Left kidney (tissue), 2 donors: Measurements from ENCODE around the gene NOCT. TPM values are rescaled to one million over a fixed set of nuclear protein-coding genes. Genes with fewer than 3 reads are reported as not detected.
"Not testable (repeated sequence)": the region's sequence is repeated elsewhere in the genome, so short reads cannot be mapped to it uniquely, and the experiment has no call there.

ENCODE experiments used
- DNase-seq: peaks from one replicate; pipeline ENCODE4 v3.0.0-alpha.2; 2013
- polyA plus RNA-seq: library from polyadenylated mRNA; unstranded; fragments of 120-200 nt; gene quantifications from one replicate; pipeline ENCODE4 v1.2.1, GENCODE V29; 2013; ENCODE audit not compliant: insufficient read length

Gene NOCT
- polyA plus RNA-seq, 1 donor: 8.8 TPM

DNA sequence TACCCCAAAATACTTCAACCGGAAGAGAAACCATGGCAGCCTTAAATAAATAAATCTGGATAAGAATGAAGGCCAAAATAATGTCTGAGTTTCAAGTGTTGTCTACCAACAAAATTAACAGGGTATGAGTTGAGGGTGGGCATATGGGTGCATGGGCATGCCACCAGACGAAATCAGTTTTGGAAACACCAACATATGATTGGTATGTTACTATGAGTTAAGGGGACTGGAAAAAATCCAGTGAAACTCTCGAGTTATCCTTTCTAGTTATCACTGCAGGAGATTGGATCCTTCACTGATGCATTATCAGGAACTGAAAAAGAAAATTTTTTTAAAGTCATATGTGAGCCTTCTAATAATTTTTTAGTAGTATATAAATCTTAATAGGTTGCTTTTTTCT, 32.4 kb downstream of the NOCT start:
- no peak for DNase-seq

GRCh38 chr4:139050446-139050845, 34.9 kb downstream of the NOCT start:
- no peak for DNase-seq

GRCh38 chr4:139053909-139054308, 38.3 kb downstream of the NOCT start:
- DNase-seq: no peak

GRCh38 chr4:139054791-139055505, 39.4 kb downstream of the NOCT start:
- no peak for DNase-seq

DNA sequence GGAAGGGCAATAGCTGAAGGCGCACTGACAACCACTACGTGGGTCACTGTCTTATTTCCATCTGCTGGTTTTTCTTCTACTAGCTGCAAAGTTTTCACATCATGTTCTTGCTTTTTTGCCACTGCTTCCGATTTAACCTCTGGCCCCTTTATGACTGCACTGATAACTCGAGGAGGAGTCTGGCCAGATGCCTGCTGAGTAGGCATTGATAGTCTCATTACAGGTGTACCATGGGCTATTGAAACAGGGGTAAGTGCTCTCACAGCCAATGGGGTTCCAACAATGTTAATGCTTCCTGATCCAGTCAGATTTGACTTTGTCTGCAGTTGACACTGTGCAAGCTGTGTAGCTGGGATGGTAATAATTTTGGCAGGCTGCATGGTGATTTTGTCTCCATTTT, 43.4 kb downstream of the NOCT start:
- not testable (repeated sequence) for DNase-seq

GRCh38 chr4:139060591-139060990, 45.0 kb downstream of the NOCT start:
- DNase-seq: no peak

DNA sequence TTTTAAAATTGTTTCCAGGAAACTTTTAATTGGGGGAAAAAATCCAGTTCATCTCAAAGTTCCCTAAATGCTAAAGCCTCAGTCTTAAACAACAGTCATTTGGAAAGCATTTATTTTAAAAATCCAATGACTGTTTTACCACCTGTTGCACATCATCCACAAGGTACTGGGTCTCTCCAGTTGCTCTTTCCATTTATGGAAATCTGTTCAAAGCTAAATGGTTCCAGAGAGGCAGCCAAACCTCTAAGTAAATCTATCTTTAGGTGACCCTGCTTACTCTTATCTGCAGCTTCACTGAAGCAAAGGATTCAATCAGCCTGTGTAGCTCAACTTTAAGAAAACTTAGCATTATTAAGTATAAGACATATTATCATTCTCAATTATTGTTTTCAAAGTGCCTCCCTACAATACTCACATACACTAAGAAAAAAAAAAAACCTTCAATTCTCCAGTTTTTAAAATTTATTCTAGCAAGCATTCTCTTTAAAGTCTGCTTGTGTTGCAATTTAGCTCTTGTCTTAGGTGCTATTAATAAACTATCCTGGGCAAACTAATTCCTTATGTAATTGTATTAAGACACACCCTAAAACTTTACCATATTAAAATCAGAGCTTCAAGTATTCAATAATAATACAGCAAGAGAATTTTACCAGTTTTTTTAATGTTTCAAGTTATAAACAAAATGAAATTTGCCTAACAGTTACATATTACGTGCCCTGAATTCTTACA, 60.6 kb downstream of the NOCT start:
- no peak for DNase-seq

DNA sequence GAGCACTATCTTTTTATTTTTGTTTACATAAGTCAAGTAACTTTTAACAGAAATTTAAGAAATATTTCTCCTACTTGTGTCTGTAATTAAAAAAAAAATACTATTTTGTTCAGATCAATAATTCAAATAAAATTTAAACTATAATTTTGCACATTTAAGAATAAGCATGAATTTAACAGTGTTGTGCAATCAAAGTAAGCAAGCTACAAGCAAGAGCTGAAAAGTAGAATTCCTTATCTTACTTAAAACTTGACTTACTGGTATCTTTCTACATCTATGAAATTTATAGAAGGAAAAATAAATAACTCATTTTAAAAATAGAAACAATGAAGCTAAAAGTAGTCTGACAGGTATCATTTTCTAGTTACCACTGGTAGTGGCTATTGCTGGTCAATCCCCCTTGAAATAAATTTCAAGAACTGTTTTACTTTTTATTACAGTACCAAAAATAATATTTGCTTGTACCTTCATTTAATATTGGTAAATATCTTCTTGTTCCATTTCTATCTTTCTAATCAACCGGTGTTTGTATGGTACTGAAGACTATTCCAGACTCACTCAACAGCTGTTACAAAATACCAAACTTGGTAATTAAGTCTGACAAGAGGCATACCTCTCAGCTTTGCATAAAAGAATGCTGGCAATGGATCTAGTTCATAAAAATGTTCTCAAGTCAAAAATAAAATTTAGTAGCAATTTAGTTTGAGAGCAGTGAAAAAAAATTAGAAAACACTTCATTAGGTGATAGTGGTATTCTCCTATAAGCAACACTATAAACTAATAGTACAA, 62.2 kb downstream of the NOCT start:
- no peak for DNase-seq

- no peak for DNase-seq
These were observed 63.3 kb downstream of the NOCT start for GRCh38 chr4:139078926-139079325.

DNA sequence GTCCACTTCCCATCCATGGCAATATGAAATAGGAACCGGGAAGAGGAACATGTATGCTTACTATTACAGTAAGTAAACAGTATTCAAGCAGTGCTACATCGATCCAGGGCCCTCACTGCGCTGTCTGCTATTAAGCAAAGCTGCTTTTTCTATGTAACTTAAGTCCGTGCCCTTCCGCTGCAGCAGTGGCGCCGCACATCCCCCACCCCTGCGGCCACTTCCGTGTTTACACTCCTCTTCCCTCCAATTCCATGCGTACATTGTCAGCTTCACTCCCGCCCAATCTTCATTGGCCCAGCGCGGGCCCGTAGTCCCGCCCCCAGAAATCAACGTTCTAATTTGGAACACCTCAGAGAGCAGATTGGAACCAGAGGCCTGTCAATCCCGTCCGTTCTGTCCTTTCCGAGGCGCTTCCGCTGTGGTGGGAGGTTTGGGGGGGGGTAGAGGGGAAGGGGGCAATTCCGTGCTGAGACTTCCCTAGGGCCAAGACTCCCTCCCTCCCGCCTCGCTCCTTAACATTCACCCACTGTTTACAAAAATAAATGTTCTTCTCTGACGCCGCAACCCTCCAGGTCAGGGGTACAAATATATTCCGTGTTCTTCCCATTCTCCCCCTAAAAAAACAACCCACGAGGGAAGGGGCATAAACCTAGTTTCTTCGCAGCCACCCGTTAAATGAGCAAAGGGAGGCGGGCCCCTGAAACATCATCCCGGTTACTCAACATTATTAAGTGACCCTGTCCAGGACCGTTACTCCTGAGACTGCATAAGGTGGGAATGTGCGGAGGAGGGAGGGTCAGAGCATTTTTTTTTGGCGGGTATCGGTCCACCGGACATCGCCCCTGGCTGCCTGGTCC, 67.4 kb downstream of the NOCT start:
- peak; percentile 97 for DNase-seq

GRCh38 chr4:139083607-139083955, 68.0 kb downstream of the NOCT start:
- DNase-seq: peak; percentile 49

DNA sequence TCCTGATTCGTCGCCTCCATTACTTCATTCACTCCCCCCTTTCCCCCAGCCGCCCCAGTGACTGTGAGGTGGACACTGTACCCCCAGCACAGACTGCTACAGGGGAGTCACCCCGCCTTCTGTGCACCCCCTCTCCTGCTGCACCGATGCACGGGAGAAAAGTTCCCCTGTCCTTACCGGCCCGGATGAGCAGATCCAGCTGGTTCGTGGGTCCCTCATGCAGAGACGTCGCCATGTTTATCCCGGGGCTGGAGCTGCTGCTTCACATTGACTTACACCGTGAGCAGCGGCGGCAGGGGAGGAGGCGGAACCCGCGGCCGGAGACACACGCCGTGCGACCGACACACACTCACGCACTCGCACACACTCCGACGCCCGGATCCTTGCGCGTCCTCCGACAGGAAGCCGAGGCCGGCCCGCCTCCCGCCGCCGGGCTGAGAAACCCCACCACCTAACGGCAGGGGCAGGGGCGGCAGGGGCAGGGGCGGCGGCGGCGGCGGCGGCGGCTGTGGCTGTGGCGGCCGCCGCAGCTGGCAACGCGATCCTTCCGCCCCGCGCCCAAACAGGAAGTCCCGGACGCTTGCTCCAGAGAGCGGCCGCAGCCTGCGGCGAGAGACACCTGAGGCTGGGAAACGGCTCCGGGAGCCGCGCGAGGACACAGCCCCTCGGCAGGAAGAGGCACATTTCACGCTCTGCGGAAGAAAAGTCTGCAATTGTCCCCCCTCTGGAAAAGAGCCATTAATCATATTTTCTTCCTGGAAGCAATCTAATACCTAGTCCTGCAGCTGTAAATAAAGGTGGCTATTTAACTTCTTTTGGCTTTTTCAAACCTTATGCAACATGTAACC, 68.6 kb downstream of the NOCT start:
- DNase-seq: peak; percentile 87

DNA sequence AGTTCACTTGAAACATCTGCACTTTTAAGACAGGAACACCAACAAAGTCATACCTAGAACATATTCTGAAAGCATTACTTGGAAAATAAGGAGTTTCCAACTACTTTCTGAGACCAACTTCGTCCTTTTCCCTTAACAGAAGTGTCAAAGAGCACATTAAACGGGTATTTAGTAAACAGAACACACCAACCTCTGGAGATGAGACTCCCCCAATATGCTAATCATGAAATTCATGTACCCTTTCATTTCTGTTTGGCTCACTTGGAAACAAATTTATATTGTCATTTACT, 69.2 kb downstream of the NOCT start:
- no peak for DNase-seq

GRCh38 chr4:139085141-139085540, 69.6 kb downstream of the NOCT start:
- DNase-seq: no peak

DNA sequence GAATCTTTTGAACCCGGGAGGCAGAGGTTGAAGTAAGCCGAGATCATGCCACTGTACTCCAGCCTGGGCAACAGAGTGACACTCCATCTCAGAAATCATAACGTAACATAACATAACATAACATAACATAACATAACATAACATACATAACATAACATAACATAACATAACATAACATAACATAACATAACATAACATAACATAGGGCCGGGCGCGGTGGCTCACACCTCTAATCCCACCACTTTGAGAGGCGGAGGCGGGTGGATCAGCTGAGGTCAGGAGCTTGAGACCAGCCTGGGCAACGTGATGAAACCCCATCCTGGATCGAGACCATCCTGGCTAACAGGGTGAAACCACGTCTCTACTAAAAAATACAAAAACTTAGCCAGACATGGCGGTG, 76.7 kb downstream of the NOCT start:
- DNase-seq: no peak

Other genes with a start within 250 kb of the NOCT start
- gene ELF2, start 161.4 kb downstream of the NOCT start, polyA plus RNA-seq: 73.0 TPM